Posterior cingulate gyrus (tissue), 11 donors: ENCODE data around the gene LRRC23.

Experiments used
- DNase-seq, 10 donors: peaks; one replicate each; pipeline versions ENCODE4 v3.0.0 to v3.0.0-alpha.2; 2020 to 2021; ENCODE audit warnings: mixed read lengths in 3 of 10
- intact Hi-C: fragments of 100-400 bp; cut with DNase I; formaldehyde crosslinking; loops from one replicate; pipeline ENCODE4 v1.15.1; 2023

The LRRC23 gene

GRCh38 chr12:6952863-6953441, 48.3 kb downstream of the LRRC23 start:
- intact Hi-C loops, result no loop called here
- DNase-seq, result peak in 3 of 10 donors; percentile 35 to 64 (median 37)

- DNase-seq, result peak in 3 of 10 donors; percentile 66 to 85 (median 72)
- intact Hi-C loops, result no loop called here
Measured at GRCh38 chr12:6953442-6954315, 49.1 kb downstream of the LRRC23 start.

- intact Hi-C loops, result no loop called here
- peak in 3 of 10 donors; percentile 32 to 67 (median 46) for DNase-seq
Measured at GRCh38 chr12:6954316-6955107, 49.9 kb downstream of the LRRC23 start.

- peak in 3 of 10 donors; percentile 34 to 65 (median 37) for DNase-seq
- intact Hi-C loops, result no loop called here
Measured at GRCh38 chr12:6955108-6956020, 50.7 kb downstream of the LRRC23 start.

- peak in 3 of 10 donors; percentile 66 to 72 (median 67) for DNase-seq
- intact Hi-C loops, result no loop called here
Measured at GRCh38 chr12:6956021-6956727, 51.6 kb downstream of the LRRC23 start.

- DNase-seq, result peak in 3 of 10 donors; percentile 49 to 74 (median 69)
- intact Hi-C loops, result no loop called here
Measured at GRCh38 chr12:6957151-6957701, 52.6 kb downstream of the LRRC23 start.

- DNase-seq, result peak in 3 of 10 donors; percentile 50 to 78 (median 77)
Measured at GRCh38 chr12:6957741-6958608, 53.4 kb downstream of the LRRC23 start.

GRCh38 chr12:6958609-6959057, 54.0 kb downstream of the LRRC23 start:
- intact Hi-C loops, result no loop called here
- DNase-seq, result peak in 1 of 10 donors; percentile 66

More at GRCh38 chr12:6957741-6958608, 53.4 kb downstream of the LRRC23 start:
- intact Hi-C loops, result no loop called here

- DNase-seq, result peak in 3 of 10 donors; percentile 60 to 80 (median 68)
- intact Hi-C loops, result no loop called here
Measured at GRCh38 chr12:6959058-6959804, 54.6 kb downstream of the LRRC23 start.

- intact Hi-C loops, result no loop called here
- DNase-seq, result peak in 3 of 10 donors; percentile 57 to 78 (median 66)
Measured at GRCh38 chr12:6959805-6960592, 55.4 kb downstream of the LRRC23 start.

- peak in 3 of 10 donors; percentile 43 to 77 (median 74) for DNase-seq
- intact Hi-C loops, result no loop called here
Measured at GRCh38 chr12:6960593-6961277, 56.1 kb downstream of the LRRC23 start.

GRCh38 chr12:6961278-6961694, 56.7 kb downstream of the LRRC23 start:
- intact Hi-C loops, result no loop called here
- DNase-seq, result peak in 4 of 10 donors; percentile 59 to 93 (median 88)

GRCh38 chr12:6961695-6962284, 57.2 kb downstream of the LRRC23 start:
- DNase-seq, result peak in 3 of 10 donors; percentile 69 to 87 (median 76)
- intact Hi-C loops, result no loop called here

- intact Hi-C loops, result no loop called here
- peak in 3 of 10 donors; percentile 35 to 61 (median 49) for DNase-seq
Measured at GRCh38 chr12:6962285-6963015, 57.8 kb downstream of the LRRC23 start.
